WTC11 (cell line): ENCODE measurements around the gene ZFP42. TPM values are rescaled to one million over a fixed set of nuclear protein-coding genes. Genes with fewer than 3 reads are reported as not detected.
A peak's percentile ranks its signal among the peaks of the same experiment; 100 is the strongest.
"Not testable (repeated sequence)": the region's sequence is repeated elsewhere in the genome, so short reads cannot be mapped to it uniquely, and the experiment has no call there.

ENCODE experiments used
- ATAC-seq: fragments of 200-7000 bp; cut with Tn5 transposase; 2 replicates; pipeline ENCODE4 v1.10.0; 2021; ENCODE audit warnings: mild to moderate bottlenecking, moderate library complexity
- CTCF ChIA-PET: fragments of 300-600 bp; sonication (Branson Sonifier 250); formaldehyde crosslinking; loops from one replicate; lab custom pipeline; 2021; ENCODE audit warnings: antibody characterized with exemption; lab: Charles Lee
- POLR2A ChIA-PET: fragments of 350-600 bp; sonication (Branson Sonifier 250); formaldehyde crosslinking; loops from one replicate; lab custom pipeline; 2021; ENCODE audit warnings: antibody characterized with exemption; lab: Charles Lee
- DNase-seq: peaks from one replicate; pipeline ENCODE4 v3.0.0; 2021; ENCODE audit warnings: low spot score
- H3K27ac Mint-ChIP-seq: 2 replicates; pipeline ENCODE4 v1.8.0; 2021; ENCODE audit warnings: mixed read lengths
- H3K27me3 Mint-ChIP-seq: 2 replicates; pipeline ENCODE4 v1.8.0; 2021; ENCODE audit warnings: low read depth, mild to moderate bottlenecking, moderate library complexity, mixed read lengths
- H3K36me3 Mint-ChIP-seq: 2 replicates; pipeline ENCODE4 v1.8.0; 2021; ENCODE audit warnings: mixed read lengths
- H3K4me1 Mint-ChIP-seq: 2 replicates; pipeline ENCODE4 v1.8.0; 2022; ENCODE audit warnings: mixed read lengths
- H3K4me3 Mint-ChIP-seq: 2 replicates; pipeline ENCODE4 v1.8.0; 2021; ENCODE audit warnings: mild to moderate bottlenecking, moderate library complexity, mixed read lengths
- H3K9me3 Mint-ChIP-seq: 2 replicates; pipeline ENCODE4 v1.8.0; 2021; ENCODE audit warnings: mixed read lengths
- ATF1 ChIP-seq: sonication (generic); formaldehyde crosslinking; IDR thresholded peaks from 2 replicates; pipeline ENCODE4 v1.8.1; 2023; ENCODE audit warnings: mild to moderate bottlenecking, moderate library complexity, missing genetic modification reagents
- ELF4 ChIP-seq: sonication (generic); formaldehyde crosslinking; IDR thresholded peaks from 2 replicates; pipeline ENCODE4 v1.8.1; 2022; ENCODE audit warnings: low read depth, mild to moderate bottlenecking, moderate library complexity, missing genetic modification reagents
- FOXP1 ChIP-seq: sonication (generic); formaldehyde crosslinking; IDR thresholded peaks from 2 replicates; pipeline ENCODE4 v1.8.0; 2022; ENCODE audit warnings: missing genetic modification reagents, mild to moderate bottlenecking, moderate library complexity, borderline replicate concordance
- GRHL2 ChIP-seq: fragments of 250-450 bp; sonication (Bioruptor Pico); IDR thresholded peaks from 2 replicates; pipeline ENCODE4 v1.8.0; 2022; ENCODE audit warnings: mild to moderate bottlenecking, moderate library complexity; ENCODE audit not compliant: insufficient replicate concordance, severe bottlenecking
- HMGA2 ChIP-seq: fragments of 250-450 bp; sonication (Bioruptor Pico); IDR thresholded peaks from 2 replicates; pipeline ENCODE4 v1.4.0; 2021; ENCODE audit warnings: mild to moderate bottlenecking, moderate library complexity
- NFYB ChIP-seq: sonication (generic); formaldehyde crosslinking; conservative IDR thresholded peaks from 2 replicates; pipeline ENCODE4 v1.8.0; 2022; ENCODE audit warnings: low read depth, missing genetic modification reagents
- NR3C1 ChIP-seq: sonication (generic); formaldehyde crosslinking; conservative IDR thresholded peaks from 2 replicates; pipeline ENCODE4 v1.8.1; 2023; ENCODE audit warnings: low read depth, mild to moderate bottlenecking, missing genetic modification reagents
- RORB ChIP-seq: fragments of 250-450 bp; sonication (Bioruptor Pico); IDR thresholded peaks from 2 replicates; pipeline ENCODE4 v1.9.0; 2021; ENCODE audit warnings: mild to moderate bottlenecking
- ZNF138 ChIP-seq: sonication (generic); formaldehyde crosslinking; conservative IDR thresholded peaks from 2 replicates; pipeline ENCODE4 v1.8.1; 2022; ENCODE audit warnings: mild to moderate bottlenecking, moderate library complexity, missing genetic modification reagents
- ZNF416 ChIP-seq: fragments of 250-450 bp; sonication (Bioruptor Pico); IDR thresholded peaks from 2 replicates; pipeline ENCODE4 v1.9.0; 2021; ENCODE audit warnings: mild to moderate bottlenecking, inconsistent platforms
- total RNA-seq: library from RNA; stranded (reverse); gene quantifications from 3 replicates; pipeline ENCODE4 v1.2.3, GENCODE V29; 2021
- TF ChIP-seq, protein P1 (sequence below): sonication (generic); formaldehyde crosslinking; IDR thresholded peaks from 2 replicates; pipeline ENCODE4 v1.8.0; 2022; ENCODE audit warnings: mild to moderate bottlenecking, missing genetic modification reagents
- TF ChIP-seq, protein P2 (sequence below): sonication (generic); formaldehyde crosslinking; IDR thresholded peaks from 2 replicates; pipeline ENCODE4 v1.8.1; 2023; ENCODE audit warnings: mild to moderate bottlenecking, missing genetic modification reagents
- TF ChIP-seq, protein P3 (sequence below): fragments of 250-450 bp; sonication (Bioruptor Pico); IDR thresholded peaks from 2 replicates; pipeline ENCODE4 v1.8.0; 2021; ENCODE audit warnings: mild to moderate bottlenecking
- TF ChIP-seq, protein P4 (sequence below): sonication (generic); formaldehyde crosslinking; IDR thresholded peaks from 2 replicates; pipeline ENCODE4 v1.8.1; 2022; ENCODE audit warnings: mild to moderate bottlenecking, moderate library complexity, missing genetic modification reagents
- TF ChIP-seq, protein P5 (sequence below): fragments of 250-450 bp; sonication (Bioruptor Pico); conservative IDR thresholded peaks from 2 replicates; pipeline ENCODE4 v1.9.0; 2021; ENCODE audit warnings: mild to moderate bottlenecking
- TF ChIP-seq, protein P6 (sequence below): sonication (generic); formaldehyde crosslinking; IDR thresholded peaks from 2 replicates; pipeline ENCODE4 v1.8.1; 2022; ENCODE audit warnings: low read depth, mild to moderate bottlenecking, moderate library complexity, missing genetic modification reagents, borderline replicate concordance
- TF ChIP-seq, protein P7 (sequence below): sonication (generic); formaldehyde crosslinking; IDR thresholded peaks from 2 replicates; pipeline ENCODE4 v1.8.0; 2022; ENCODE audit warnings: mild to moderate bottlenecking, missing genetic modification reagents
- TF ChIP-seq, protein P8 (sequence below): sonication (generic); formaldehyde crosslinking; conservative IDR thresholded peaks from 2 replicates; pipeline ENCODE4 v1.8.1; 2022; ENCODE audit warnings: mild to moderate bottlenecking, missing genetic modification reagents

ZFP42 gene
- total RNA-seq, 1 experiment from 2014 or later = 128 TPM

DNA sequence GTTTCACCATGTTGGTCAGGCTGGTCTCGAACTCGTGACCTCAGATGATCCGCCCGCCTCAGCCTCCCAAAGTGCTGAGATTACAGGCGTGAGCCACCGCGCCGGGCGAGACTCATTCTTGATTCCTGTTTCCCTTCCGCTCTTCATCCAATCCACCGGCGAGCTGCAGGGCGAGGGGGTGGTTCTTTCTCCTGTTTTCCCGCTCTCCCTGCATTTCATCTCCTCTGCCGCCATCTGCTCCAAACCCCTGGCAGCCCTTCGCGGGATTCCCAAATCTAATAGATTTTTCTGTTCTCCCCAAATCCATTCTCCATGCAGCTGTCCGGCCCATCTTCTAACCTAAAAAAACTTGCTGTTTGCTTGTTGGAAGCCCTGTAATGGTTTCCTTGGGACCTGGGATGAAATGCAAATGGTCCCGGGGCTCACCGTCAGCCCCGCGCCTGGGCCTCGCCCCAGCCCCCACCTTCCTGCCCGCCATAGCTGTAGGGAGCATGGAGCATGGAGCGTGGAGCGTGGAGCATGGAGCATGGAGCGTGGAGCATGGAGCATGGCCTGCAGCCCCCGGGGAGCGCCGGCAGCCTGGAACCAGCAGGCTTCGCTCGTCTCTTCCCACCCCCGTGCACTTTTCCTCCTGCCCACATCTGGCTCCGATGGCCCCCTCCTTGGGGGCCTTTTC, 1.1 kb downstream of the ZFP42 start (continued):
- TF ChIP-seq, protein P1, sequence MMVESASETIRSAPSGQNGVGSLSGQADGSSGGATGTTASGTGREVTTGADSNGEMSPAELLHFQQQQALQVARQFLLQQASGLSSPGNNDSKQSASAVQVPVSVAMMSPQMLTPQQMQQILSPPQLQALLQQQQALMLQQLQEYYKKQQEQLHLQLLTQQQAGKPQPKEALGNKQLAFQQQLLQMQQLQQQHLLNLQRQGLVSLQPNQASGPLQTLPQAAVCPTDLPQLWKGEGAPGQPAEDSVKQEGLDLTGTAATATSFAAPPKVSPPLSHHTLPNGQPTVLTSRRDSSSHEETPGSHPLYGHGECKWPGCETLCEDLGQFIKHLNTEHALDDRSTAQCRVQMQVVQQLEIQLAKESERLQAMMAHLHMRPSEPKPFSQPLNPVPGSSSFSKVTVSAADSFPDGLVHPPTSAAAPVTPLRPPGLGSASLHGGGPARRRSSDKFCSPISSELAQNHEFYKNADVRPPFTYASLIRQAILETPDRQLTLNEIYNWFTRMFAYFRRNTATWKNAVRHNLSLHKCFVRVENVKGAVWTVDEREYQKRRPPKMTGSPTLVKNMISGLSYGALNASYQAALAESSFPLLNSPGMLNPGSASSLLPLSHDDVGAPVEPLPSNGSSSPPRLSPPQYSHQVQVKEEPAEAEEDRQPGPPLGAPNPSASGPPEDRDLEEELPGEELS = no peak
- no peak for TF ChIP-seq FOXP1
- TF ChIP-seq, protein P2, sequence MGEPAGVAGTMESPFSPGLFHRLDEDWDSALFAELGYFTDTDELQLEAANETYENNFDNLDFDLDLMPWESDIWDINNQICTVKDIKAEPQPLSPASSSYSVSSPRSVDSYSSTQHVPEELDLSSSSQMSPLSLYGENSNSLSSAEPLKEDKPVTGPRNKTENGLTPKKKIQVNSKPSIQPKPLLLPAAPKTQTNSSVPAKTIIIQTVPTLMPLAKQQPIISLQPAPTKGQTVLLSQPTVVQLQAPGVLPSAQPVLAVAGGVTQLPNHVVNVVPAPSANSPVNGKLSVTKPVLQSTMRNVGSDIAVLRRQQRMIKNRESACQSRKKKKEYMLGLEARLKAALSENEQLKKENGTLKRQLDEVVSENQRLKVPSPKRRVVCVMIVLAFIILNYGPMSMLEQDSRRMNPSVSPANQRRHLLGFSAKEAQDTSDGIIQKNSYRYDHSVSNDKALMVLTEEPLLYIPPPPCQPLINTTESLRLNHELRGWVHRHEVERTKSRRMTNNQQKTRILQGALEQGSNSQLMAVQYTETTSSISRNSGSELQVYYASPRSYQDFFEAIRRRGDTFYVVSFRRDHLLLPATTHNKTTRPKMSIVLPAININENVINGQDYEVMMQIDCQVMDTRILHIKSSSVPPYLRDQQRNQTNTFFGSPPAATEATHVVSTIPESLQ = no peak
- TF ChIP-seq NFYB (CRISPR knock-in tag) = no peak
- TF ChIP-seq ELF4 (CRISPR knock-in tag) = no peak
- no peak for TF ChIP-seq ATF1 (CRISPR knock-in tag)
- TF ChIP-seq ZNF138 (CRISPR knock-in tag) = no peak
- no peak for TF ChIP-seq RORB
- TF ChIP-seq, protein P3, sequence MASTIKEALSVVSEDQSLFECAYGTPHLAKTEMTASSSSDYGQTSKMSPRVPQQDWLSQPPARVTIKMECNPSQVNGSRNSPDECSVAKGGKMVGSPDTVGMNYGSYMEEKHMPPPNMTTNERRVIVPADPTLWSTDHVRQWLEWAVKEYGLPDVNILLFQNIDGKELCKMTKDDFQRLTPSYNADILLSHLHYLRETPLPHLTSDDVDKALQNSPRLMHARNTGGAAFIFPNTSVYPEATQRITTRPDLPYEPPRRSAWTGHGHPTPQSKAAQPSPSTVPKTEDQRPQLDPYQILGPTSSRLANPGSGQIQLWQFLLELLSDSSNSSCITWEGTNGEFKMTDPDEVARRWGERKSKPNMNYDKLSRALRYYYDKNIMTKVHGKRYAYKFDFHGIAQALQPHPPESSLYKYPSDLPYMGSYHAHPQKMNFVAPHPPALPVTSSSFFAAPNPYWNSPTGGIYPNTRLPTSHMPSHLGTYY = no peak
- TF ChIP-seq, protein P4, sequence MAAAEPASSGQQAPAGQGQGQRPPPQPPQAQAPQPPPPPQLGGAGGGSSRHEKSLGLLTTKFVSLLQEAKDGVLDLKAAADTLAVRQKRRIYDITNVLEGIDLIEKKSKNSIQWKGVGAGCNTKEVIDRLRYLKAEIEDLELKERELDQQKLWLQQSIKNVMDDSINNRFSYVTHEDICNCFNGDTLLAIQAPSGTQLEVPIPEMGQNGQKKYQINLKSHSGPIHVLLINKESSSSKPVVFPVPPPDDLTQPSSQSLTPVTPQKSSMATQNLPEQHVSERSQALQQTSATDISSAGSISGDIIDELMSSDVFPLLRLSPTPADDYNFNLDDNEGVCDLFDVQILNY (CRISPR knock-in tag) = peak; percentile 69; the same call in 1 of the 2 replicates
- TF ChIP-seq, protein P5, sequence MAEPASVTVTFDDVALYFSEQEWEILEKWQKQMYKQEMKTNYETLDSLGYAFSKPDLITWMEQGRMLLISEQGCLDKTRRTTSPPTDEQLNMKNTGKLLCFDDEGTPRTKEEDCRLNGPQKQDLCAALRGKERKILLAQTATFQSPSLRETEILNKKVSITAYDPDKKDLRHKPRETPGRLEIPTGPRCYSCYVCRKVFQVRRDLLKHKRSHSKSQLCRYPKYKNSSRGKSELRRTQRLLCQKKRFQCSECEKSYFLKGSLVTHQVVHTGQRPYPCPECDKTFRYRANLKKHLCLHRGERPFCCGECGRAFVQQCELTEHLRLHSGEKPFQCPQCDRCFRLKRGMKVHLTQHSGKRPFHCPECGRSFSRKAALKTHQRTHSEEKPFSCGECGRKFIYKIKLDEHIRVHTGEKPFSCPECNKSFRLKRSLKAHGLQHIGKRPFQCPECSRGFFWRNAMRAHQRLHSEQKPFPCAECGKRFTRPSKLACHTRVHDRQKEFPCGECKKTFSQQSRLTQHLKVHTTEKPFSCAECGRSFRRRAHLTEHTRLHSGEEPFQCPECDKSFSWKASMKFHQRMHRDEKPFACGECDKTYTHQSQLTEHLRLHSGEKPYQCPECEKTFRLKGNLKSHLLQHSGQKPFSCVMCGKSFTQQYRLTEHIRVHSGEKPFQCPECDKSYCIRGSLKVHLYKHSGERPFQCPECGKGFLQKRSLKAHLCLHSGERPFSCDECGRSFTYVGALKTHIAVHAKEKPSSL (CRISPR knock-in tag) = no peak
- TF ChIP-seq, protein P6, sequence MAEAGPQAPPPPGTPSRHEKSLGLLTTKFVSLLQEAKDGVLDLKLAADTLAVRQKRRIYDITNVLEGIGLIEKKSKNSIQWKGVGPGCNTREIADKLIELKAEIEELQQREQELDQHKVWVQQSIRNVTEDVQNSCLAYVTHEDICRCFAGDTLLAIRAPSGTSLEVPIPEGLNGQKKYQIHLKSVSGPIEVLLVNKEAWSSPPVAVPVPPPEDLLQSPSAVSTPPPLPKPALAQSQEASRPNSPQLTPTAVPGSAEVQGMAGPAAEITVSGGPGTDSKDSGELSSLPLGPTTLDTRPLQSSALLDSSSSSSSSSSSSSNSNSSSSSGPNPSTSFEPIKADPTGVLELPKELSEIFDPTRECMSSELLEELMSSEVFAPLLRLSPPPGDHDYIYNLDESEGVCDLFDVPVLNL (CRISPR knock-in tag) = 0 out of 2 replicates have a peak, but pooled peaks have one; percentile 24
- TF ChIP-seq, protein P7, sequence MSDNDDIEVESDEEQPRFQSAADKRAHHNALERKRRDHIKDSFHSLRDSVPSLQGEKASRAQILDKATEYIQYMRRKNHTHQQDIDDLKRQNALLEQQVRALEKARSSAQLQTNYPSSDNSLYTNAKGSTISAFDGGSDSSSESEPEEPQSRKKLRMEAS (CRISPR knock-in tag) = peak; percentile 41; the same call in 1 of the 2 replicates
- no peak for TF ChIP-seq GRHL2
- no peak for TF ChIP-seq HMGA2 (CRISPR knock-in tag)
- TF ChIP-seq, protein P8, sequence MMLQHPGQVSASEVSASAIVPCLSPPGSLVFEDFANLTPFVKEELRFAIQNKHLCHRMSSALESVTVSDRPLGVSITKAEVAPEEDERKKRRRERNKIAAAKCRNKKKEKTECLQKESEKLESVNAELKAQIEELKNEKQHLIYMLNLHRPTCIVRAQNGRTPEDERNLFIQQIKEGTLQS = no peak
- TF ChIP-seq NR3C1 = no peak
- no peak for TF ChIP-seq ZNF416 (CRISPR knock-in tag)

DNA sequence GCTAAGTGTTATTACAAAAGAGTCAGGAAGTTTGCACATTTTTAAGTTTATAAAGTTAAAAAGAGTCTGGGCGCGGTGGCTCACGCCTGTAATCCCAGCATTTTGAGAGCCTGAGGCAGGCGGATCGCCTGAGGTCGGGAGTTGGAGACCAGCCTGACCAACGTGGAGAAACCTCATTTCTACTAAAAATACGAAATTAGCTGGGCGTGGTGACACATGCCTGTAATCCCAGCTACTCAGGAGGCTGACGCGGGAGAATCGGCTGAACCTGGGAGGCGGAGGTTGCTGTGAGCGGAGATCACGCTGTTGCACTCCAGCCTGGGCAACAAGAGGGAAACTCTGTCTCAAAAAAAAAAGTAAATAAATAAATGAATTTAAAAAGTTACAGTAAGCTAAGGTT, 2.4 kb downstream of the ZFP42 start:
- POLR2A ChIA-PET = interaction anchor here (1.7 kb wide), 1 partner anchor 34 kb away, joined by 5 read pairs; no protein-coding TSS in a partner anchor
- DNase-seq, CTCF ChIA-PET, H3K27ac Mint-ChIP-seq, H3K9me3 Mint-ChIP-seq, H3K27me3 Mint-ChIP-seq, ATAC-seq: not testable (repeated sequence)
- H3K4me3 Mint-ChIP-seq = peak overlapping the region; percentile 91
- peaks cover 64% of the 10 kb centered on the region for H3K36me3 Mint-ChIP-seq
- peaks cover 57% of the 10 kb centered on the region for H3K4me1 Mint-ChIP-seq
